Activated naive CD4-positive, alpha-beta T cell treated with anti-CD3 and anti-CD28 coated beads, Interleukin-2, amount 50 U/mL, for 16 hours (primary cell): ENCODE results near the gene DYRK1A.

Source experiments
- DNase-seq: peaks from one replicate; pipeline ENCODE4 v3.0.0-alpha.2; 2020

The DYRK1A gene

GRCh38 chr21:37452227-37452626, 85.7 kb downstream of the DYRK1A start:
- no peak for DNase-seq

GRCh38 chr21:37453350-37453749, 86.8 kb downstream of the DYRK1A start:
- DNase-seq, result no peak

GRCh38 chr21:37454869-37455503, 88.4 kb downstream of the DYRK1A start:
- DNase-seq, result no peak

GRCh38 chr21:37455504-37455911, 88.9 kb downstream of the DYRK1A start:
- no peak for DNase-seq

GRCh38 chr21:37458669-37459276, 92.2 kb downstream of the DYRK1A start:
- no peak for DNase-seq

GRCh38 chr21:37459575-37459974, 93.0 kb downstream of the DYRK1A start:
- DNase-seq, result no peak

- no peak for DNase-seq
Observed at GRCh38 chr21:37460196-37460595, 93.6 kb downstream of the DYRK1A start.

GRCh38 chr21:37461479-37461878, 94.9 kb downstream of the DYRK1A start:
- DNase-seq, result no peak

- DNase-seq, result no peak
Observed at GRCh38 chr21:37462087-37462861, 95.7 kb downstream of the DYRK1A start.

- no peak for DNase-seq
Observed at GRCh38 chr21:37463083-37463801, 96.7 kb downstream of the DYRK1A start.

- no peak for DNase-seq
Observed at GRCh38 chr21:37467082-37467481, 100.5 kb downstream of the DYRK1A start.

- no peak for DNase-seq
Observed at GRCh38 chr21:37468909-37469308, 102.3 kb downstream of the DYRK1A start.

- no peak for DNase-seq
Observed at GRCh38 chr21:37469441-37469840, 102.9 kb downstream of the DYRK1A start.

- DNase-seq, result no peak
Observed at GRCh38 chr21:37472581-37472980, 106.0 kb downstream of the DYRK1A start.

- DNase-seq, result no peak
Observed at GRCh38 chr21:37473491-37473890, 106.9 kb downstream of the DYRK1A start.

- no peak for DNase-seq
Observed at GRCh38 chr21:37474342-37474741, 107.8 kb downstream of the DYRK1A start.

GRCh38 chr21:37475186-37475868, 108.8 kb downstream of the DYRK1A start:
- no peak for DNase-seq

GRCh38 chr21:37478794-37479193, 112.2 kb downstream of the DYRK1A start:
- DNase-seq, result no peak

GRCh38 chr21:37483776-37484175, 117.2 kb downstream of the DYRK1A start:
- DNase-seq, result no peak

- no peak for DNase-seq
Observed at GRCh38 chr21:37484535-37485474, 118.2 kb downstream of the DYRK1A start.

GRCh38 chr21:37489553-37489952, 123.0 kb downstream of the DYRK1A start:
- no peak for DNase-seq

GRCh38 chr21:37490084-37490483, 123.5 kb downstream of the DYRK1A start:
- no peak for DNase-seq
